GM19351 (cell line): ENCODE results near the gene LRRC8D.

ENCODE experiments used
- ATAC-seq: cut with Tn5 transposase; IDR thresholded peaks from one replicate; pipeline ENCODE4 v1.9.1; 2021; ENCODE audit warnings: mild to moderate bottlenecking, moderate library complexity; ENCODE audit not compliant: unreplicated experiment

LRRC8D gene

DNA sequence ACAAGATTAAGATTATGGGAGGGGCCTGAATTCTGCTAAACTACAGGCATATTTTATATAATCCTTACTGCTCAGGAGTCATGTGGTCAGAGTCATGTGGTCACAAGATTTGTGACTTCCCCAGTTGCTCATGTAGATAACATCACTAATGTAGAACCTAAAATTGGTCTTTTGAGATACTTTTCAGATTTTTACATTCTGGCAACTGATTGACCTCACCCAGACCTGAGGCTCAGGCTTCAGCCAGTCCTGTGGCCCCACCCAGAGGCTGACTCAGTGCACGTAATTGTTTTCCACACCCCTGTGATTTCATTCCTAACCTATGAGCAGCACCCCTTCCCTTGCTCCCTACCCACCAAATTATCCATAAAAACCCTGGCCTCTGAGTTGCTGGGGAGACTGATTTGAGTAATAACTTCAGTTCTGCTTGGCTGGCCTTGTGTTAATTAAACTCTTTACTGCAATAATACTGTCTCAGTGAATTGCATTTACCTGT is 132.3 kb downstream of the LRRC8D start:
- peak; percentile 70 for ATAC-seq

DNA sequence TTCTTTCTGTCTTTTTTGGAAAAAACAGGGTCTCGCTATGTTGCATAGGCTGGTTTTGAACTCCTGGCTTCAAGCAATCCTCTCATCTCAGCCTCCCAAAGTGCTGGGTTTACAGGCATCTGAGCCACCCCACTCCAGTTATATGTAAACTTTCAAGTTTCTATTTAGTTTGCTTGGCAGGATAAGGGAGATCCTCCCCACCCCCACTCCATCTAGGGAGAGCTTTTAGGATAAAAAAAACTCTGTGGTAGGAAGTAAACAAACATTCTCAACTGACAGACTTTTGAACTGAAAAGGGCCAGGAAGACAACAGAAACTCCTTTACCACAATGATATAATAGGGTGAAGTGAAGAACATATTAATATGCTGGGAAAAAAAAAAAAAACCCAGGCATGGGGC is 133.1 kb downstream of the LRRC8D start:
- no peak for ATAC-seq

DNA sequence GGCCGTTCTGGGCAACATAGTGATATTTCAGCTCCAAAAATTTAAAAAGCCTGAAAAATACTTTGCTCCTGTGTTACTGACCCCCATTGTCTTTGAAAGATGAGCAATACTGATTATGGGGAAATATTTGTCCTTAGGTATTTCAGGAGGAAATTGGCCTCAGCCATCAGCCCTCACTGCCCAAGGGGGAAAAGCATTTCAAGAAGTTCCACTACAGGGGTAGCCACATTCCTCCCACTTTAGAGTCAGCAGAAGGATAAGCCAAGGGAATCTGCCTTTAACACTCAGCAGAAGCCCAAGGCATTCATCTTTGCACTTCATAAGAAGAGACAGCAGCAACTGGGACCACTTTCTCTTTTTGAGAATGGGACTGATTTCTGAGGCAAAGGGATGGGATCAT is 133.6 kb downstream of the LRRC8D start:
- ATAC-seq: no peak

DNA sequence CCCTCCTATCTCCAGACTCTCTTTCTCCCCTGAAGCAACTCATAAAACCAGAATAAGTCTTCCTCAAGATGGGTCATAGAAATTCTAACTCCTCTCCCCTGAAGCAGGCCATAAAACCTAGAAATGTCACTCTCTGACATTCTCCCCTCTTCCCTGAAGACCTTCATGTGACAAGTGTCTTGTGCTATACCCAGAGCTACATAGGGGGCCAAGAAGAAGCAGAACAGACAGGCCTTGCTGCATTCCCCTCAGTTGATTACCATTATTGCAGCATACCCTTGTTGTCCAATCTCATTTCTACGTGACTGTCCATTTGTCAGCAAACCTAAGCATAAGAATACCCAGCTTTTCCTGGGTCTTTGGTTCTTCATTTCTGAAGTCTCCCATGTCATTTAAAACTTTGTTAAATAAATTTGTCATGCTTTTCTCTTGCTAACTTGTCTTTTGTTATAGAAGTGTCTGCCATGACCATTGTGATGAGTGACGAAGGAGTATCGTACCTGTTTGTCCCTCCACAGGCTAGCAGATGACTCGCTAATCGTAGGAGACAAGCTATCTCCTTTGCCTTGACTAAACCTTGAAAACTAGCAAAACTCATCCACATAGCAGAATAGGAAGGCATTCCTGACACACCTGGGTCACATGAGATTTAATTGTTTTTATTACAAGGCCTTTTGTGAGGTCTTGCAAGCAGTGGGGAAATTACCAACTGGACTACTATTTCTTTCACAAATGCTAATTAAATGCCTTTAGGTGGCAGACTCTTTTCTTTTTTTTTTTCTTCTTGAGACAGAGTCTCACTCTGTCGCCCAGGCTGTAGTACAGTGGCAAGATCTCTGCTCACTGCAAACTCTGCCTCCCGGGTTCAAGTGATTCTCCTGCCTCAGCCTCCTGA is 134.7 kb downstream of the LRRC8D start:
- ATAC-seq: no peak

DNA sequence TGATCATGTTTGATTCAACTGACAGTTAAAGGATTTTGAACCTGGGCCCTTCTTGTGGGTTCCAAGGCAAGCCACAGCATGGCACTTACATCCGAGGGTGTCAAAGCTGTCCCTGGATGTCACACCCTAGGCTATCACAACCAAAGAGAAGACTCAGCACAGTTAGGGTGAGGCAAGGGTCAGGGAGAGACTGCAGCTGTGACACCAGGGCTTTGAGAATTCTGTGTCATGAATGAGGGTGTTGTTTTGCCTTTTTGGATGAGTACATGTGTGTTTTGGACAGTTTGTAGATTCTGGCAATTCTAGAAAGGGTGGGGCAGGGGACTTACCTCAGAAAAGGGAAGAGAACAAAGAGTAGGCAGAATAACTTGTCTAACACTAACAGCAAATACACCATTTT is 136.3 kb downstream of the LRRC8D start:
- no peak for ATAC-seq

DNA sequence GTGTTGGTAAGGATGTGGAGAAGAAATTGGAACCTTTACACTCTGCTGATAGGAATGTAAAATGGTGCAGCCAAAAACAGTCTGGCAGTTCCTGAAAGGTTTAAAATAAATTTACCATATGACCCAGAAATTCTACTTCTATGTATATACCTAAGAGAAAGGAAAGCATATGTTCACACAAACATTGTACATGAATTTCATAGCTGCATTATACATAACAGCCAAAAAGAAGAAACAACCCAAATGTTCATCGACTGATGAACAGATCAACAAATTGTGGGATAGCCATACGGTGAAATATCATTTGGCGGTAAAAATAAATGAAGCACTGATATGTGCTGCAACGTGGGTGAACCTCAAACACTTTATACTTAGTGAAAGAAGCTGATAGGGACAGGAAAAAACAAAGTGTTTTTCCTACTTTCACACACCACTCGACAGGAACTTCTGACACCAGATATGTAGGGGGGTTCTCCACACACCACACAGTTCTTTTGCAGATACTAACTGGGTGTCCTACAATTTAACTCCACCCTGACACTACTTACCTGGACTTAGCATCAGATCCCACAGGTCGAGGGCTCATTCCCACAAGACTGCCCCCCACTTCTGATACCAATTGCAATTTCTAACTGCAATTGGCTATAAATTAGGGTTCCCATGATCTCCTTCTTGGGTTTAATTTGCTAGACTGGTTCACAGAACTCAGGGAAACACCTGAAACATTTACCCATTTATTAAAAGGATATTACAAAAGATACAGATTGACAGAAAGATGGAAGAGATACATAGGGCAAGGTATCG is 138.2 kb downstream of the LRRC8D start:
- no peak for ATAC-seq

DNA sequence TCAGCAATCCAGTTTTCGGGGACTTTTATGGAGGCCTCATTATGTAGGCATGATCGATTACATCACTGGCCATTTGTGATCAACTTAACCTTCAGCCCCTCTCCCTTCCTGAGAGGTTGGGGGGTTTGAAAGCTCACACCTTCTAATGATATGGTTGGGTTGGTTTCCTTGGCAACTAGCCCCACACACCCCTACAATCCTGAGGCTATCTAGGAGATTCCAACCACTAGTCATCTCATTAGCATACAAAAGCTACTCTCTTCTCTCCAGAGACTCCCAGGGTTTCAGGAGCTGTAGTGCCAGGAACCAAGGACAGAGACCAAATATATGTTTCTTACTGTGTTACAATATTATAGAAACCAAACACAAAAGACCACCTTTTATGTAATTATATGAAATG is 138.9 kb downstream of the LRRC8D start:
- no peak for ATAC-seq

DNA sequence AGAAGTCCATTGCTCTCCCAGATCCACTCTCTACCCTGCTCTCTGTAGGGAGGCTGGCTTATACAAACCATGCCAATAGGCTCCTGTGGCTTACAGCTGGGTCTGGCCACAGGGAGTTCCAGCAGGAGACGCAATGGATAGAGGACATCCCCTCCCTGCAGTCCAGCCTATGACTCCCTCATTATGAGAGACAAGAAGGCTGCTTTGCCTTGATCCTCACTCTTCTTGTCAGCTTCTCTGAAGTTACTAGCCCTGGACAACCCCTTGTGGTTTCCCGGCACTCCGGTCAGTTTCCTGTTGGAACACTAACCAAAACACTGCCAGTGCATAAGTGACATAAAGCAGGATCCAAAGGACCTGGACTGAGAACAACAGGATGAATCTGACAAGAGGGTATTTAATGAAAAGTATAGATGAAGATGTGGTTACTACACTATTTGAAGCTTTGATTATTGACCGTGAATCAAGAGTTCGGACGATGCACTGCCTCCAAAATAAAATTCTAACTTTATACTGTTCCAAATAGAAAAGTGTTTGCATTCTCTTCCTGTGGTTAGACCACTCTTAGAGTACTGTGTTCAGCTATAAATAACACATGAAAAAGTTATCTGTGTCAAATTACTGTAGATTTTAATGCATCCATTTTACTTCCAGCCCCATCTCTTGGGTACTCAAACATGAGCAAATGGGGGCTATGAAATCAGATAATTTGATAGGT is 141.4 kb downstream of the LRRC8D start:
- ATAC-seq: no peak

DNA sequence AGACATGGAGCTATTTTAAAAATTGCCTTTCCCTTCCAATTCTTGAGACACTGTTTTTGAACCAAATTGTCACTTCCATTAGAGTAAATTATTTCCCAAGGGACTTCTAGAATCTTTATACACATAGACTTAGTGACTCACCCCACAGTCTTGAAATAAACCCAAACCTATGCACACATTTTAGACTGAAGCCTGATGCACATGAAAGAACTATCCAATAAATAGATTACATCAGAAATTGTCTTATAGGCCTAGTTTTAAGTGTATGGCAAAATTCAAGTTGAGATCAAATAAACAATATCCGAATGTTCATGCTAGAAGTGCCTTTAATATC is 141.9 kb downstream of the LRRC8D start:
- no peak for ATAC-seq

- ATAC-seq: no peak
Observed at GRCh38 chr1:89965193-89965768, 144.4 kb downstream of the LRRC8D start.

- no peak for ATAC-seq
Observed at GRCh38 chr1:89966656-89967055, 145.8 kb downstream of the LRRC8D start.

GRCh38 chr1:89971600-89971999 is 150.8 kb downstream of the LRRC8D start:
- peak; percentile 81 for ATAC-seq

DNA sequence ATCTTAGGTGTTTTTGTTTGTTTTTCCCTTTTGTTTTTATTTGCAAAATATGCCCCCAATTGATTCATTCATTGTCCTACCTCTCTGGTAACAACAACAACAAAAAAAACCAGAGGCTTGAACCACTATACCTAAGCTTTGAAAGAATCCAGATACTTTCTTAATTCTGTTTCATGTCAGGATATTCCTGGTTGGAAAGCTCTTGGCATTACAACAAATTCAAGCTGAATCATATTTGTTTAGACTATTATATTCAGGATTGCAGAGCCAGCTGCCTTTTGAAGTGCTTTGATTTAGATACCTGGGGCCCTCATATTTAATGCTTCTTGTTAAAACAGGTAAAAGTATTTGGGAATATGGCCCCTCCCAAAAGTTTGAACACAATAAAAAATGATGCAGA is 151.2 kb downstream of the LRRC8D start:
- ATAC-seq: no peak

DNA sequence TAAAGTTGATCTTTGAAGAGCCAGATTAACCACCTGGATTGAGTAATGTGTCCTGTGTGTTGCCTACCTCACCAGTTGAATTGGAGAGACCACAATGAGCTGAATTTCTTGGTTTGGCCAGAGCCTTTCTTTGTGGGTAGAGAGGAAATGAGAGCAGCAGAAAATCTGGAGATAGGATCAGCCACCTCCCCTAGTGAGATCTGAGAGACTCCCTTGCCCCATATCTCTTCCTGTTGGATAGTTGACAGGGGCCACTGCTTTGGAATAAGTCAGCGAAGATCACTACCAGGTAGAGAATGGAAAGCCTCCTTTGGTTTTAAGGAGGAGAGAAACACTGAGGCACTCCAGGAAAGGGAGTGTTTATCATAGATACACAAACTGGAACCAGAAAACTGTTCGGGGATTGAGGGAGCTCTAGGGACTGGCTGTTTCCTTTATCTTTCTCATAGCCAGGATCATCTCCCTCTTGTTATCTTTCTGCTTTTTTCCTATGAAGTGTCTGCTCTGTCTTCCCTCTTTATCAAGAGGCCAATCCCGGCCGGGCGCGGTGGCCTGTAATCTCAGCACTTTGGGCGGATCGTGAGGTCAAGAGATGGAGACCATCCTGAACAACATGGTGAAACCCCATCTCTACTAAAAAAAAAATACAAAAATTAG is 152.8 kb downstream of the LRRC8D start:
- no peak for ATAC-seq

DNA sequence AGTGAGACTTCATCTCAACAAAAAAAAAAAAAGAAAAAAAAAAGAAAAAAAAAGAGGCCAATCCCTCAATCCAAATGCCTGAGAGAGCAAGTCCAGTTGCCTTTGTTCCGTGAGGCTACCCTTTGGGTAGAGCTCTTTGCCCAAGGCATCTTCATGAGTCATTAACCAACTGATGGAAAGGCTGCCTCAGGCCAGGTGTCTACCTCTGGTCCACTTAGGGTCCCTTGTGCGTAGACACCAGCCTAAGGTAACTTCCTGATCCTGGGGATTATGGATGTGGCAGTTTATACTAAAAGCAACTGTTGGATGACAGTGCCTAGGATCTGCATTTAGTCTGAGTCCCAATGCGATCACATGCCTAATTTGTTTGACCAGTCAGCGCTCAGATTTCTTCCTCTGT is 153.4 kb downstream of the LRRC8D start:
- ATAC-seq: no peak

GRCh38 chr1:89974696-89975470 is 154.1 kb downstream of the LRRC8D start:
- ATAC-seq: no peak

DNA sequence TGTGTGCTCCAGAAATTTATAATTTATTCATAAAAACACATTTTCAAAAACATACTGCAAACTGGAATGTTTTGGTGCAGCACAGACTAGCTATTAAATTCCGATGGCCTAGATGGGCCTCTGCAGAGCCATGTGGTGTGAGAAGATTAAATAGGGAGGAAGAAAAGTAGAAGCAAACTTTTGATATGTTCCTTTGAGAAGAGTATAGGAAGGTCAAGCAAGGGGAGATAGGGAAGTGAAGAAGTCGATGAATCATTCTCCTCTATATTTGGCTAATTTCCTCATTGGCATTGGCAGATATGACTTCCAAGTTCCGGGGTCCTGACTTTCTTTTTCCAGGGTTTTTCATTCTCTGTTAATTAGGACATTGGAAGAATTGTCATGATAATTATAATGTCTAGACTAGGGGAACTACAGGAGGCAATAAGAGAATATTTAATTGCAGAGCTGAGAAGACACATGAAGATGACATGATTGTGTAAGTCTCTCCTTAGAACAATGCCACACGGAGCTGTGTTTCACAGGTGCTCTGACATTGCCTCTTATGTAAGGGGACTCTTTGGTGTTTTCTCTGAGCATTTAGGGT is 154.8 kb downstream of the LRRC8D start:
- no peak for ATAC-seq

GRCh38 chr1:89978755-89979154 is 157.9 kb downstream of the LRRC8D start:
- no peak for ATAC-seq

GRCh38 chr1:89980605-89981004 is 159.8 kb downstream of the LRRC8D start:
- no peak for ATAC-seq
